Neural cell (in vitro differentiated cells): ENCODE results near the gene PGAM2.
"Not testable (repeated sequence)": the region's sequence is repeated elsewhere in the genome, so short reads cannot be mapped to it uniquely, and the experiment has no call there.

Experiments used
- EP300 ChIP-seq: fragments of 450-650 bp; conservative IDR thresholded peaks from 2 replicates; pipeline ENCODE4 v1.6.1; 2014; ENCODE audit warnings: antibody characterized with exemption, mild to moderate bottlenecking, moderate library complexity; ENCODE audit not compliant: poor library complexity, severe bottlenecking
- POLR2AphosphoS5 ChIP-seq: IDR thresholded peaks from 2 replicates; pipeline ENCODE4 v1.6.1; 2012
- RAD21 ChIP-seq: fragments of 450-650 bp; conservative IDR thresholded peaks from 2 replicates; pipeline ENCODE4 v1.6.1; 2014; ENCODE audit warnings: antibody characterized with exemption, mild to moderate bottlenecking, moderate library complexity
- SMC3 ChIP-seq: fragments of 450-650 bp; conservative IDR thresholded peaks from 2 replicates; pipeline ENCODE4 v1.6.1; 2014; ENCODE audit warnings: antibody characterized with exemption, mild to moderate bottlenecking, moderate library complexity; ENCODE audit not compliant: poor library complexity
- TF ChIP-seq, protein P1 (sequence below): fragments of 450-650 bp; IDR thresholded peaks from 2 replicates; pipeline ENCODE4 v1.5.1; 2014; ENCODE audit warnings: antibody characterized with exemption, mild to moderate bottlenecking, moderate library complexity; ENCODE audit not compliant: poor library complexity, severe bottlenecking

DNA sequence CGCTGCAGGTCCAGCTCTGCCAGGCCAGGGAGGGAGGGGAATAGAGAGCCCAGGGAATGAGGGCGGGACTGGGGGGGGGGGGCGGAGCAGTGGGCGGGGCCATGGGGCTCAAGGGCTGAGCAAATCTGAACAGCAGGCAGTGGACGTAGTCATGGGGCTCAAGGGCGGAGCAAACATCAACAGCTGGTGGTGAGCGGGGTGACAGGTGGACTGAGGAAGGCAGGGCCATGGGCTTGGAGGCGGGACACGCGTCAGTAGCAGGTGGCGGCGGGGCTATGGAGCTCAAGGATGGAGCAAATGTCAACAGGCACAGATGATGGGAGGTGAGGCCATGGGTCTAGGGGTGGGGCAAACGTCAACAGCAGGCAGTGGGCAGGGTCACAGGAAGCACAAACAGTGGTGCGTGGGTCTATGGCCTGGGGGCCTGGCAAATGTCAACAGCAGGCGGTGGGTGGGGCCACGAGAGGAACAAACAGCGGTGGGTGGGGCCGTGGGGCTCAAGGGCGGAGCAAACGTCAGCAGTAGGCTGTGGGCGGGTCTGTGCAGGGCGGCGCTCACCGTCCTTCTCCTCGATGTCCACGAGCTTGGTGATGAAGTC is 26.3 kb downstream of the PGAM2 start:
- TF ChIP-seq, protein P1, sequence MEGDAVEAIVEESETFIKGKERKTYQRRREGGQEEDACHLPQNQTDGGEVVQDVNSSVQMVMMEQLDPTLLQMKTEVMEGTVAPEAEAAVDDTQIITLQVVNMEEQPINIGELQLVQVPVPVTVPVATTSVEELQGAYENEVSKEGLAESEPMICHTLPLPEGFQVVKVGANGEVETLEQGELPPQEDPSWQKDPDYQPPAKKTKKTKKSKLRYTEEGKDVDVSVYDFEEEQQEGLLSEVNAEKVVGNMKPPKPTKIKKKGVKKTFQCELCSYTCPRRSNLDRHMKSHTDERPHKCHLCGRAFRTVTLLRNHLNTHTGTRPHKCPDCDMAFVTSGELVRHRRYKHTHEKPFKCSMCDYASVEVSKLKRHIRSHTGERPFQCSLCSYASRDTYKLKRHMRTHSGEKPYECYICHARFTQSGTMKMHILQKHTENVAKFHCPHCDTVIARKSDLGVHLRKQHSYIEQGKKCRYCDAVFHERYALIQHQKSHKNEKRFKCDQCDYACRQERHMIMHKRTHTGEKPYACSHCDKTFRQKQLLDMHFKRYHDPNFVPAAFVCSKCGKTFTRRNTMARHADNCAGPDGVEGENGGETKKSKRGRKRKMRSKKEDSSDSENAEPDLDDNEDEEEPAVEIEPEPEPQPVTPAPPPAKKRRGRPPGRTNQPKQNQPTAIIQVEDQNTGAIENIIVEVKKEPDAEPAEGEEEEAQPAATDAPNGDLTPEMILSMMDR, result not testable (repeated sequence)
- TF ChIP-seq RAD21, POLR2AphosphoS5, EP300, SMC3: not testable (repeated sequence)
